NCI-H2227 (cell line): ENCODE results near the gene ZNF547.
"Not testable (repeated sequence)": the region's sequence is repeated elsewhere in the genome, so short reads cannot be mapped to it uniquely, and the experiment has no call there.

Experiments
- DNase-seq: peaks from one replicate; lab custom pipeline; 2025; ENCODE audit not compliant: unreplicated experiment; lab: John Stamatoyannopoulos, UW

Gene ZNF547

GRCh38 chr19:57374179-57374578 lies 10.8 kb downstream of the ZNF547 start:
- no peak for DNase-seq

- not testable (repeated sequence) for DNase-seq
Measured at GRCh38 chr19:57374647-57375046, 11.3 kb downstream of the ZNF547 start.

- DNase-seq = no peak
Measured at GRCh38 chr19:57376151-57376550, 12.8 kb downstream of the ZNF547 start.

- no peak for DNase-seq
Measured at GRCh38 chr19:57377498-57378146, 14.3 kb downstream of the ZNF547 start.

- DNase-seq = no peak
Measured at GRCh38 chr19:57380923-57381322, 17.6 kb downstream of the ZNF547 start.

- DNase-seq = no peak
Measured at GRCh38 chr19:57382806-57383488, 19.6 kb downstream of the ZNF547 start.

- DNase-seq = no peak
Measured at GRCh38 chr19:57389194-57389729, 25.9 kb downstream of the ZNF547 start.

- DNase-seq = peak; percentile 100
Measured at GRCh38 chr19:57389730-57390598, 26.6 kb downstream of the ZNF547 start, which contains the start of gene ZNF548. Gene ZNF548 (plus strand): TSS chr19:57389854. CDS start chr19:57390100, 246 bp downstream.

- DNase-seq = no peak
Measured at GRCh38 chr19:57395710-57396109, 32.4 kb downstream of the ZNF547 start.

- no peak for DNase-seq
Measured at GRCh38 chr19:57398868-57399267, 35.5 kb downstream of the ZNF547 start.

GRCh38 chr19:57403737-57404563 lies 40.6 kb downstream of the ZNF547 start:
- DNase-seq = no peak

- DNase-seq = peak; percentile 76
Measured at GRCh38 chr19:57406516-57407123, 43.3 kb downstream of the ZNF547 start.

GRCh38 chr19:57410877-57411671 lies 47.7 kb downstream of the ZNF547 start, which contains the start of gene ZNF17:
Gene ZNF17 (plus strand): TSS chr19:57411161. CDS start chr19:57413616, 2,455 bp downstream.
- DNase-seq = peak; percentile 99

- no peak for DNase-seq
Measured at GRCh38 chr19:57419439-57419838, 56.1 kb downstream of the ZNF547 start.

- no peak for DNase-seq
Measured at GRCh38 chr19:57421037-57421436, 57.7 kb downstream of the ZNF547 start.
